Stimulated activated CD4-positive, alpha-beta T cell treated with anti-CD3 and anti-CD28 coated beads, Interleukin-15, amount 100 ng/mL, for 1 hour (primary cell): Measurements from ENCODE around the gene CYP8B1.
"Not testable (repeated sequence)": the region's sequence is repeated elsewhere in the genome, so short reads cannot be mapped to it uniquely, and the experiment has no call there.

Source experiments
- DNase-seq, 2 donors: peaks; one replicate each; pipeline ENCODE4 v3.0.0-alpha.2; 2020; ENCODE audit warnings: low read depth in 1 of 2, low spot score in 1 of 2

Gene CYP8B1

GRCh38 chr3:42886294-42886822 lies 10.7 kb upstream of the CYP8B1 start:
- DNase-seq, result no peak

- no peak for DNase-seq
Measured at GRCh38 chr3:42884324-42884723, 8.6 kb upstream of the CYP8B1 start.

GRCh38 chr3:42883251-42883930 lies 7.7 kb upstream of the CYP8B1 start:
- not testable (repeated sequence) for DNase-seq

DNA sequence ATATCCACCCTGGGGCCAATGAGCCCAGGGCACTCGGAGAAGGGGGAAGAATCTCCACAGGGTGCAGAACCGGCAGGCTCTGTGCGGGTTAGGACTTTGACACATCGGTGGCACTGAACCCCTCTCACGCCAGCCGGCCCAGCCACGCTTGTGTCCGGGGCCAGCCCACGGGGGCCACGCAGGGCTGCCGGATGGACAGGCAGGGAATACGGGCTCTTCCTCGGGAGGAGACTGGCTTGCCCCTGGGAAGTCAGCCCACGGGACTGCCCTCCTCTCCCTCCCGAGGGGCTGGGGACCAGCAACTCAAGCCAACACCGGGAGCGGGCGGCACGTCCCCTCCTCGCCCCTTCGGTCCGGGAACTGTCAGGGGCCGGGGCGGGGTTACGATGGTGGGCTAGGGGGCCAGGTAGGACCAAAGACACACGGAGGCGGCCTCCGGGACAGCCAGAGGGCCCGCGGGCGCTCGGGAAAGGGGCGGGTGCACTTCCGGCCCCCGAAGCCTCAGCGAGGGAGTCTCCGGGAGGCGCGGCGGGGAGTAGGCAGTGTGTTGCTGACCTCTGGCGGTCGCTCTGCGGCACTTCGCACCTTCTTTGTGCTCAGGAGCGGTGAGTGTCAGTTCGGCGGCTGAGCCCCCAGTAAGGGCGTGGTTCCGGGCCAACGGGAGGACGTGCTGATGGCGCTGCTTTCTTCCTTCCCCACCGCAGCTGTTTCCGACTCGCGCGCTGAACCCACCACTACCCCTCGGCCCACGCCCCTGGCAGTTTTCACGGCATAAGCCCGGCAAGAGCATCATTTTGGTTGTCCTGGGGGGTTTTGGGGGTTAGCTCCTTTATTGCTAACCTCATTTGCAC lies 5.1 kb upstream of the CYP8B1 start:
- peak; percentile 69 to 75 for DNase-seq

DNA sequence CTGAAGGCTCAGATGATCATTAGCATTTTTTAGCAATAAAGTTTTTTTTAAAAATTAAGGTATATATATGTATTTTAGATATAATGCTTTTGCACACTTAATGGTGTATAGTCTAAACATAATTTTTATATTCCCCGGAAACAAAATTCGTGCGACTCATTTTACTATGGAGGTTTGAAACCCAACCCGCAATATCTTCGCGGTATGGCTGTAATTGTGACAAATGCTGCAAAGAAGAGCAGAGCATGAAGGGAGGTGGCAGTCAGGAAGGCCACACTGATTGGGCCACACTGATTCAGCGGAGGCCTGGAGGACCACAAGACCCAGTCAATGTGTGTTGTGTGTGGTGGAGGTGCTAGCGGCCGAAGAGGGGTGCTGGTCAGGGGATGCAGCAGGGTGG lies 4.5 kb upstream of the CYP8B1 start:
- DNase-seq, result no peak

GRCh38 chr3:42877881-42878280 lies 2.2 kb upstream of the CYP8B1 start:
- DNase-seq, result no peak

DNA sequence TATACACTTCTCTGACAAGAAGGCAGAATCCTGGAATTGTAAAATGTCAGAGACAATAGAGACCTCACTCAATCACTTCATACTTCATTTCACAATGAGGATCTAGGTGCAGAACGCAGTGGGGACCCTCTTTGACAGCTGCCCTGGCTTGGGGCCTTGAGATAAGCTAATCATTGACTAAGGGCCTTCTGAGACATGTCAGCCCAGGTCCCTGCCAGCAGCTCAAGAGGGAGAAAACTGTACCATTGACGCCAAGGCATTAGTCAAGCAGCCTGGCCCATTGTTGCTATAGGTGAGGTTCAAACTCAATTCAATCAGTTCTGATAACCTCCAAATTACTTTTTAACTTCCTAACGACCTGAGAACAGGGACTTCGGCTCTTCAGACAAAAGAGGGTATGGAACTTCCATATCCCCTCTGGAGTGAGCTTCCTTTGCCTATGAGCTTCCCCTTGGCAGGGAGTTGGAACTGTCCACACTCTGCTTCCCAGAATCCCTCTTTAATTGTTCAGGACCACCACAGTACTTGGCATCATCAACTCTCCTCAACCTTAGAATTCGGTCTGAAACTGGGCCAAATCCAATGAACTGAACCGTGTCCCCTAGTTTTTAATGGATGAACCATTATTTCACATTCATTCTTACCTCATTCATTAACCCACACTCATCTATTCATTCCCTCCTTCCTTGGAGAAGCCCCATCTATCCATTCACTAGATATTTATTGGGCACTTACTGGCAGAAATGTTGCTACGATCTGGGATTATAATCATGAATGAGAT lies 1.5 kb upstream of the CYP8B1 start:
- no peak for DNase-seq

- DNase-seq, result no peak
Measured at GRCh38 chr3:42876401-42876800, 722 bp upstream of the CYP8B1 start.

DNA sequence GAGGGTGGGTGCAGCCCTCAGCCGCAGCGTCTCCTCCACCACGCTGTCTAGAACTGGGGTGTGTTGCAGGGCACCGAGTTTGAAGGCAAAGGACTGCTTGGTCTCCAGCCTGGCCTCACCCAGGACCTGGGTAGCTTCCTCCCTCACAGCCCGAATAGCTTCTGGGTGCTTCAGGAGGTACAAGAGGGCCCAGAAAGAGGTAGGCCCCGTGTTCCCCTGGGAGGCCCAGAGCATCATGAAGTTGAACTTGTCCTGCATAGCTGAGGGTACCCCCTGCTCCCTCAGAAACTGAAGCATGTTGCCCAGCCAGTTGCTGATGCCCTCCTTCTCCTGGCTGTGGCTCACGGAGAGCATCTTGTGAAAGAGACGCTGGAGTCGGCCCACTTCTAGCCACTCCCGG lies 930 bp downstream of the CYP8B1 start:
- DNase-seq, result no peak

DNA sequence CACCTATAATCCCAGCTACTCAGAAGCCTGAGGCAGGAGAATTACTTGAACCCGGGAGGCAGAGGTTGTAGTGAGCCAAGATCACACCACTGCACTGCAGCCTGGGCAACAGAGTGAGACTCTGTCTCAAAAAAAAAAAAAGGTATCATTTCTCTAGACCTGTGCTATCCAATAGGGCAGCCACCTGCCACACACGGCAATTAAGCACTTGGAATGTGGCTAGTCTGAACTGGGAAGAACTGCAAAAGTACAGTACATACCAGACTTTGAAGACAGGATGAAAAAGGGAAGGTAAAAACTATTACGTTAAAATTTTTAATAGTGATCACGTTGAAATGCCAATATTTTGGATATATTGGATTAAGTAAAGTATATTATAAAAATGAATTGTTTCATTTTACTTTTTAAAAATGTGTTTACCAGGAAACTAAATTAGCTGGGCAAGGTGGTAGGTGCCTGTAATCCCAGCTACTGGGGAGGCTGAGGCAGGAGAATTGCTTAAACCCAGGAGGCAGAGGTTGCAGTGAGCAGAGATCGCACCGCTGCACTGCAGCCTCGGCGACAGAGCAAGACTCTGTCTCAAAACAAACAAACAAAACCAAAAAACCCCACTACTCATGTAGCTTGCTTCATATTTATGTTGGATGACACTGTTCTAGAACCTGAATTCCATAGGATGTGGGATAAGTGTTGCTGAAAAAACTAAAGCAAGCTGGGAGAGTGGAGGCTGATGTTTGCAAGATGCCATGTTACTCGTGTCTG lies 2.3 kb downstream of the CYP8B1 start:
- DNase-seq, result no peak

- DNase-seq, result no peak
Measured at GRCh38 chr3:42872718-42873117, 3.0 kb downstream of the CYP8B1 start.

DNA sequence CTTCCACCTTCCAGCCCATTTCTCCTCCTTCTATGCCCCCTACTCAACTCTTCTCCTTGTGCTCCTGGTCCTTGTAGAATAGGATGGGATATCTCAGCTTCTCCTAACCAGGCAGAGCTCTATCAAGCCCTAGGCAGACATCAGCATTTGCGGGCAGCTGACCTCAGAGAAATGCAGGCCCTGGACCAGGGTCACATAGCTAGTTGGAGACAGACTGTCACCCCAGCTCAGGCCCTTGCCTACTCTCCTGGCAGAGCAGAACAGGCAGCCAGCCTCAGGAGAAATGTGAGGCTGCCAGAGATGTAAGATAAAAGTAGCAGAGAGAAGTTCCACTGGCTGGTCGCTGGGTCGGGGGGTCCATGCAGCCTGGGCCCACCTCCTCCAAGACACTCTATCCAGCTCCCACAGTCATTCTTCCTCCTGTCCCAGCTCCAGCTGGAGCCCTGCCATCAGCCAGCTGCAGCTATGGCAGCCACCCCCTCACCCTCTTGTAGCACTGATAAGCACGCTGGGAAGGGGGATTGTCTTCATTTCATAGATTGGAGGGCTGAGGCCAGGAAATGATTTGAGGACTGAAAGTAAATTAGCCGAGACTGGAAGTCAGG lies 4.0 kb downstream of the CYP8B1 start:
- no peak for DNase-seq

GRCh38 chr3:42868841-42869240 lies 6.8 kb downstream of the CYP8B1 start:
- DNase-seq, result no peak

- DNase-seq, result no peak
Measured at GRCh38 chr3:42867138-42867537, 8.5 kb downstream of the CYP8B1 start.

- no peak for DNase-seq
Measured at GRCh38 chr3:42865256-42865655, 10.4 kb downstream of the CYP8B1 start.

GRCh38 chr3:42864321-42864950 lies 11.2 kb downstream of the CYP8B1 start:
- DNase-seq, result no peak

- DNase-seq, result no peak
Measured at GRCh38 chr3:42856544-42856943, 19.1 kb downstream of the CYP8B1 start.

DNA sequence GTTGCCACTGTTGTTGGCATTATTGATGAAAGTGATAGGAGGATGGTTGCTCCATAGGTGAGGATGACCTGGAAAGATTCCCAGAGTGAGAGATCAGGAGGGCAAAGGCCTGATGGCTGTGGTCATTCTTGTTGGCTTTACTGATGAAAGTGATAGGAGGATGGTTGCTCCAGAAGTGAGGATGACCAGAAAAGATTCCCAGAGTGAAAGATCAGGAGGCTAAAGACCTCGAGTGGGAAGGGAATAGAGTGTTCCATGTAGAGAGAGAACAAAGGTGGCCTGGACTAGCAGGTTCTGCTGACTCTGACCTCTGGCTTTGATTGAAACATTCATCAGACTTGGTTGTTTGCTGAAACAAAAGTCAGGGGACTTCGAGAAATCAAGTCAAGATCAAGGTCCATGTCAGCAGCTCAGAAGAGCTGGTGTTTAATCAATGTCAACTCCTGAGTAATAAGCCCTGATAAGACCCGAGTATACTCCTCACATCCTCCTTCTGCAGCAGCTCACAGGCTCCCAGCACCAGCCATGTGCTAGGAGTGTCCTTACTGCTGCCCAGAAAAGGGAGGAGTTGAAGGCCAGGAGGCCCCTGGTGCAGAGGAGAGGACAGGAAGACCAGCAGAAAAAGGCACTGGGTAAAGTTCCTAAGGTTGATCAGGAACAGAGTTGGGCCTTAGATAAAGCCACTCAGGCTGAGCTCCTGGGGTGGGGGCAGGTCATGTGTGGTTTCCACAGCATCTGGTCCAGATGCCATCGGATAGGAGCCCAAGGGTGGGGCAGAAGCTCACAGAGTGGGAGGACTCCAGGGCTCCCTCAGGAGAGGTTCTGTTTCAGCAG lies 19.9 kb downstream of the CYP8B1 start:
- no peak for DNase-seq

DNA sequence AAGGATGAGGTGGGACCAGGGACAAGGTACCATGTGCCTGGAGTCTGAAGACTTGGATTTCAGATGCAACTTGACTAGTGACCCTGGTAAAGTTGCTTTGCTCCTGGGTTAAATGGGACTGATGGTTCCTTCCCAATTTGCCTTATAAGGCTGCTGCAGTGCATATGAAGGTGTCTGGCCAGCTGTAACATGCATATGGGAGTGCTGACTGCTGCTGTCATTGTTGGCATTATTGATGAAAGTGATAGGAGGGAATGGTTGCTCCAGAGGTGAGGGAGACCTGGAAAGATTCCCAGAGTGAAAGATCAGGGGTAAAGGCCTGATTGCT lies 20.5 kb downstream of the CYP8B1 start:
- DNase-seq, result no peak
